Subcutaneous abdominal adipose tissue (tissue), 5 donors: ENCODE results near the gene TMEM140.

Source experiments
- H3K27ac ChIP-seq: one replicate; pipeline ENCODE4 v1.7.0; 2013; ENCODE audit warnings: low read depth, mild to moderate bottlenecking, inconsistent platforms, low read length, moderate library complexity
- H3K27me3 ChIP-seq, 5 donors: one replicate each; pipeline ENCODE4 v1.7.0; 2013; ENCODE audit warnings: low read length in 5 of 5, inconsistent platforms in 1 of 5; ENCODE audit not compliant: control insufficient read depth in 5 of 5, insufficient read depth in 4 of 5
- H3K36me3 ChIP-seq, 5 donors: one replicate each; pipeline ENCODE4 v1.7.0; 2013; ENCODE audit warnings: low read length in 5 of 5; ENCODE audit not compliant: control insufficient read depth in 5 of 5, insufficient read depth in 5 of 5
- H3K4me1 ChIP-seq, 5 donors: one replicate each; pipeline ENCODE4 v1.7.0; 2013; ENCODE audit warnings: low read length in 5 of 5, mild to moderate bottlenecking in 3 of 5, moderate library complexity in 1 of 5; ENCODE audit not compliant: control insufficient read depth in 5 of 5, insufficient read depth in 5 of 5
- H3K4me3 ChIP-seq, 5 donors: one replicate each; pipeline ENCODE4 v1.7.0; 2013; ENCODE audit warnings: low read length in 5 of 5, low read depth in 1 of 5
- H3K9ac ChIP-seq, 5 donors: one replicate each; pipeline ENCODE4 v1.7.0; 2013; ENCODE audit warnings: low read length in 5 of 5, mild to moderate bottlenecking in 4 of 5, moderate library complexity in 3 of 5
- H3K9me3 ChIP-seq, 5 donors: one replicate each; pipeline ENCODE4 v1.7.0; 2013; ENCODE audit warnings: low read length in 5 of 5; ENCODE audit not compliant: control insufficient read depth in 5 of 5
- donor health status: healthy.
- donor health status: healthy.
- donor health status: healthy.
- donor health status: healthy.
- donor health status: healthy.

Gene TMEM140

GRCh38 chr7:135154734-135155133 is 6.9 kb downstream of the TMEM140 start:
- Histone ChIP-seq H3K9me3 (peaks cover 2 to 15% (median 6%) of the 10 kb centered on the region in 5 donors), H3K4me1 (peaks cover 9 to 61% (median 50%) of the 10 kb centered on the region in 5 donors), H3K27ac (no peak overlapping the region), H3K27me3 (no peaks in the 10 kb centered on the region), H3K36me3 (peaks cover 0 to 15% (median 11%) of the 10 kb centered on the region in 5 donors), H3K9ac (no peak overlapping the region), H3K4me3 (no peak overlapping the region)

DNA sequence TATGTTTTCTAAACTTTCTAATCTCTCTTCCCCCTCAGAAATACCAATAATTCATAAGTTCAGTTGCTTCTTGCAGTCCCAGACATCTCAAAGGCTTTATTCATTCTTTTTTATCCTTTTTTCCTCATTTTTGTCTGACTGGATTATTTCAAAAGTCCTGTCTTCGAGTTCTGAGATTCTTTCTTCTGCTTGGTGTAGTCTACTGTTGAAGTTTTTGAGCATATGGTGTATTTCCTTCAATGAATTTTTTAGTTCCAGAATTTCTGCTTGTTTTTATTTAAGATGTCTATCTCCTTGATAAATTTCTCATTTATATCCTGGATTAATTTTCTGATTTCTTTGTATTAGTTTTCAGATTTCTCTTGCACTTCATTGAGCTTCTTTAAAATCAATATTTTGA is 8.4 kb downstream of the TMEM140 start:
- Histone ChIP-seq H3K27ac (no peak overlapping the region), H3K4me3 (no peak overlapping the region), H3K9me3 (peaks cover 2 to 15% (median 6%) of the 10 kb centered on the region in 5 donors), H3K4me1 (peaks cover 11 to 62% (median 51%) of the 10 kb centered on the region in 5 donors), H3K9ac (no peak overlapping the region), H3K36me3 (peaks cover 0 to 14% (median 11%) of the 10 kb centered on the region in 5 donors), H3K27me3 (no peaks in the 10 kb centered on the region)

DNA sequence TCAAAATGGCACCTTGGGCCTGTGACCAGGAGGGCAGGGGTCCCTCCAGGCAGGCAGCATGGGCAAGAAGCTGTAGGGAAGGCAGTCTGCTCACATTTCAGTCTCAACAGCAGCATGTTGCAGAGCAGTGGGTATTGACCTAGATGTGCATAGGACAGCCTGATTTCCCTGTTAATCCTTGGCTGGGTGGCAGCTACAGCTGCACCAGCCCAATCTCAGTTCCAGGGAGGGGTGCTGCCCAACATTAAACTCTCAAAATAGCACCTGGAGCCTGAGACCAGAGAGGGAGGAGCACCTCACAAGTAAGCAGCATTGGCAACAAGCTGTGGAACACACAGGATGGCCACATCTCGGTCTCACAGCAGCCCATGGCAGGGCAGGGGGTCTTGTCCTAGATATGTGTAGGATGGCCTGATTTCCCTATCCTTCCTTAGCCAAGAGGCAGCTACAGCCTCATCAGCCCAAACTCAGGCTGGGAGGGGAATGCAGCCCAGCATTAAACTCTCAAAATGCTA is 10.3 kb downstream of the TMEM140 start:
- H3K36me3 ChIP-seq: peaks cover 0 to 4% (median 2%) of the 10 kb centered on the region in 5 donors
- peaks cover 2 to 15% (median 6%) of the 10 kb centered on the region in 5 donors for H3K9me3 ChIP-seq
- H3K9ac ChIP-seq: peak overlapping the region in 1 of 5 donors; percentile 36
- H3K4me1 ChIP-seq: peaks cover 11 to 61% (median 51%) of the 10 kb centered on the region in 5 donors
- no peaks in the 10 kb centered on the region for H3K27me3 ChIP-seq
- peak overlapping the region in 3 of 5 donors; percentile 7 to 29 (median 19) for H3K4me3 ChIP-seq
- peak overlapping the region; percentile 87 for H3K27ac ChIP-seq

DNA sequence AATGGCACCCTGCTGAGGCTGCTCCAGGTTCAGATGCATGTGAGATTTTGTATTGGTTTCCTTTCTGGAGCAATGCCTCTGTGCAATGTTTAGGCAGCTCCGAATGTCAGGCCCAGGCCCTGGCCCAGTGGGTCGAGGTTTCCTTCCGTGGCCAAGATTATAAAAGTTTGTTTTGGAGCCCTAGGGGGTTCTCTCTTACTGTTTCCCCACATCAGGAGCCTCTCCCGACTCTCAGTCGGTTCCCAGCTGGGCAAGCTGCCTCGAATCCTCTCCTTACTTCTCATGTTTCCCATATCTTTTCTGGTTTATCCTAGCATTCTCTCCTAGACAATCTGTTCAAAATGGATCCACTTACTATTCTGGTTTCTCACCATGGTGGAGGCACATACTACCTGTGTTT is 11.0 kb downstream of the TMEM140 start:
- peaks cover 11 to 62% (median 55%) of the 10 kb centered on the region in 5 donors for H3K4me1 ChIP-seq
- peaks cover 0 to 6% (median 2%) of the 10 kb centered on the region in 5 donors for H3K36me3 ChIP-seq
- no peaks in the 10 kb centered on the region for H3K27me3 ChIP-seq
- peak overlapping the region in 2 of 5 donors; percentile 29 to 53 for H3K9ac ChIP-seq
- H3K9me3 ChIP-seq: peaks cover 2 to 12% (median 6%) of the 10 kb centered on the region in 5 donors
- peak overlapping the region; percentile 87 for H3K27ac ChIP-seq
- peak overlapping the region in 1 of 5 donors; percentile 19 for H3K4me3 ChIP-seq

DNA sequence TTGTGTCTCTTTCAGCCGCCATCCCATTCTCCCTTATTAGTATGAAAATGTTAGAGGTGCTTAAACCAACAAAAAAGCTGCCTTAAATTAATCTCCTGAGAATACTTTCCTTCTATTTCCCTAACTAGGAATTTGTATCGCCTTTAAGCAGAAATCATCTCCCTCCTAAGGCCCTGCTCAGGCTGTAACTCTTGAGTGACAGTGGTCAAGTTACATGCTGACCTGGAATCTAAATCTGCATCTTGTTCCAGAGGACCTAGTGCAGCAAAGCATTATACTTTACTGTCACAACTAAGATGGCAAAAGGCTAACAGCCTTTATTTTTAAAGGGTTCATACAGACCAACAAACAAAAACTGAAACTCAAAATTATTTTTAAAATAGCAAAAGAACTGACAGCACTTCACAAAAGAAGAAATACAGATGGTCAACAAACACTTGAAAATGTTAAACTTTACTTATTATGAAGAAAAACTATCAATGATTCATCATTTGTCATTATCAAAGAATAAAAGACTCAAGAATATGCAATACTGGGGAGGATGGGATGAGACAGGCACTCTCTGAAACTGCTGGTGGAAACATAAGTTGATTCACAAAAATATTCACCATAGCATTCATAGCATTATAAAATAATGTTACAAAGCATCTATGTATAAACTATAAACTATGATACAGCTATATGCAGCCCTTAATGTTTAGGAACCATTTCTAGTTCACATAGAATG is 11.7 kb downstream of the TMEM140 start:
- no peak overlapping the region for H3K4me3 ChIP-seq
- H3K27ac ChIP-seq: peak overlapping the region; percentile 87
- peaks cover 17 to 69% (median 61%) of the 10 kb centered on the region in 5 donors for H3K4me1 ChIP-seq
- H3K36me3 ChIP-seq: peaks cover 0 to 8% (median 5%) of the 10 kb centered on the region in 5 donors
- H3K27me3 ChIP-seq: no peaks in the 10 kb centered on the region
- H3K9ac ChIP-seq: peak overlapping the region in 3 of 5 donors; percentile 29 to 53 (median 45)
- peaks cover 2 to 12% (median 6%) of the 10 kb centered on the region in 5 donors for H3K9me3 ChIP-seq

DNA sequence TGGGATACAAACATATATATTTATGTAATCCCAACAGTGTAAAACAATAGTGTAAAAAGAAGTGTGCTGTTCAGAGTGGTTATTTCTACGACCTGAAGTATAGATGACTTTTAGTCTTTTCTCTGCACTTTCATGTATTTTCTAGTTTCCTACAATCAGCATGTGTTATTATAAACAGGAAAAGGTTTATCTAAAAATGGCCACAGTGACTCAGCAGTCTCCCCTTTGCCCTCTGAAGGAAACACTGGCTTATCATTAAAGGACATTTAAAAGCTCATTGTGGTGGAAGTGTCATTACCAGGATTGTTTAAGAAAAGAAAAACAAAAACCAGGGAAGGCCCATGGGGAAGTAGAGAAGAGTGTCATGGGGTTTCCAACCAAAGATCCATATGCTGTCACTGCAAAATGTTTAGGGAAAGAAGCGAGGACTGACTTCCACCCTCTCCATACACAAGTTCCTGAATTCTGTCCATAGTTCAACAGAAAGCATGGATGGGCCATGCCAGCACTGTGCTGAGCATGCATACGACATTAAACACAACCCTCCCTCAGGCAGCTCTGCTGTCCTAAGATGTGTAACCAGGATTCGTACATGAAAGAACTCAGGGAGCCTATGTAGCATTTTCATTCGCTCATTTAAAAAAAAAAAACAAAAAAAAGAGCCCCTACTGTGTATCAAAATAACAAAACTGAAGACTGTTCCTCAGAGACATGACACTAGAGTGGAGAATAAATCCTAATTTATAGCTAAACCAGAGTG is 12.4 kb downstream of the TMEM140 start:
- Histone ChIP-seq H3K27me3 (no peaks in the 10 kb centered on the region), H3K36me3 (peaks cover 0 to 16% (median 7%) of the 10 kb centered on the region in 5 donors), H3K4me3 (peak overlapping the region in 3 of 5 donors; percentile 19 to 44 (median 23)), H3K4me1 (peaks cover 17 to 72% (median 69%) of the 10 kb centered on the region in 5 donors), H3K9me3 (peaks cover 2 to 12% (median 6%) of the 10 kb centered on the region in 5 donors), H3K9ac (peak overlapping the region in 3 of 5 donors; percentile 3 to 45 (median 17)), H3K27ac (peak overlapping the region; percentile 87)

GRCh38 chr7:135160858-135161653 is 13.2 kb downstream of the TMEM140 start:
- Histone ChIP-seq H3K9ac (peak overlapping the region in 2 of 5 donors; percentile 17 to 45), H3K4me1 (peaks cover 19 to 80% (median 77%) of the 10 kb centered on the region in 5 donors), H3K4me3 (peak overlapping the region in 2 of 5 donors; percentile 23), H3K27ac (peak overlapping the region; percentile 87), H3K27me3 (no peaks in the 10 kb centered on the region), H3K36me3 (peaks cover 0 to 23% (median 14%) of the 10 kb centered on the region in 5 donors), H3K9me3 (peaks cover 0 to 5% (median 2%) of the 10 kb centered on the region in 5 donors)

GRCh38 chr7:135161669-135162068 is 13.8 kb downstream of the TMEM140 start:
- H3K36me3 ChIP-seq: peaks cover 0 to 29% (median 18%) of the 10 kb centered on the region in 5 donors
- H3K4me1 ChIP-seq: peaks cover 19 to 86% (median 83%) of the 10 kb centered on the region in 5 donors
- no peak overlapping the region for H3K4me3 ChIP-seq
- H3K27ac ChIP-seq: peak overlapping the region; percentile 87
- no peaks in the 10 kb centered on the region for H3K27me3 ChIP-seq
- H3K9ac ChIP-seq: no peak overlapping the region
- H3K9me3 ChIP-seq: no peaks in the 10 kb centered on the region

DNA sequence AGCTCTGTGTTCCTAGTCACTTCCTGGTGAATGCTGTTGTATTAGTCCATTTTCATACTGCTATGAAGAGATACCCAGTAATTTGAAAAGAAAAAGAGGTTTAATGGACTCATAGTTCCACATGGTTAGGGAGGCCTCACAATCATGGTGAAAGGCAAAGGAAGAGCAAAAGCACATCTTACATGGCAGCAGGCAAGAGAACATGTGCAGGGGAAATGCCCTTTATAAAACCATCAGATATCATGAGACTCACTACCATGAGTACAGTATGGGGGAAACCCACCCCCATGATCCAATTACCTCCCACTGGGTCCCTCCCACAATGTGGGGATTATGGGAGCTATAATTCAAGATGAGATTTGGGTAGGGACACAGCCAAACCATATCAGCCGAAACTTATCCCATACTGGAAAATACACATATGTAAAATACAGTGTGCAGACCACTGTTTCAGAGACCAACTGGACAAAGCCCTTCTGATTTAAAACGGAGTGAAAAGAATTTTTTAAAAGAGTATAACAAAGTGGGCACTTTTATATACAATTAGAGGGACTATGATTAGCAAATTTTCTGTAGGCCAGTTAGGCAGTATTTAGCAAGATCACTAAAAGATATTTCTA is 14.6 kb downstream of the TMEM140 start:
- no peak overlapping the region for H3K9ac ChIP-seq
- no peaks in the 10 kb centered on the region for H3K27me3 ChIP-seq
- peaks cover 23 to 90% (median 86%) of the 10 kb centered on the region in 5 donors for H3K4me1 ChIP-seq
- no peaks in the 10 kb centered on the region for H3K9me3 ChIP-seq
- H3K27ac ChIP-seq: peak overlapping the region; percentile 87
- H3K36me3 ChIP-seq: peaks cover 0 to 34% (median 24%) of the 10 kb centered on the region in 5 donors
- no peak overlapping the region for H3K4me3 ChIP-seq
